ENCODE data around the gene RGS11. TPM values are rescaled to one million over a fixed set of nuclear protein-coding genes. Genes with fewer than 3 reads are reported as not detected.

The RGS11 gene
- total RNA-seq, 1 donor: 0.36 TPM

DNA sequence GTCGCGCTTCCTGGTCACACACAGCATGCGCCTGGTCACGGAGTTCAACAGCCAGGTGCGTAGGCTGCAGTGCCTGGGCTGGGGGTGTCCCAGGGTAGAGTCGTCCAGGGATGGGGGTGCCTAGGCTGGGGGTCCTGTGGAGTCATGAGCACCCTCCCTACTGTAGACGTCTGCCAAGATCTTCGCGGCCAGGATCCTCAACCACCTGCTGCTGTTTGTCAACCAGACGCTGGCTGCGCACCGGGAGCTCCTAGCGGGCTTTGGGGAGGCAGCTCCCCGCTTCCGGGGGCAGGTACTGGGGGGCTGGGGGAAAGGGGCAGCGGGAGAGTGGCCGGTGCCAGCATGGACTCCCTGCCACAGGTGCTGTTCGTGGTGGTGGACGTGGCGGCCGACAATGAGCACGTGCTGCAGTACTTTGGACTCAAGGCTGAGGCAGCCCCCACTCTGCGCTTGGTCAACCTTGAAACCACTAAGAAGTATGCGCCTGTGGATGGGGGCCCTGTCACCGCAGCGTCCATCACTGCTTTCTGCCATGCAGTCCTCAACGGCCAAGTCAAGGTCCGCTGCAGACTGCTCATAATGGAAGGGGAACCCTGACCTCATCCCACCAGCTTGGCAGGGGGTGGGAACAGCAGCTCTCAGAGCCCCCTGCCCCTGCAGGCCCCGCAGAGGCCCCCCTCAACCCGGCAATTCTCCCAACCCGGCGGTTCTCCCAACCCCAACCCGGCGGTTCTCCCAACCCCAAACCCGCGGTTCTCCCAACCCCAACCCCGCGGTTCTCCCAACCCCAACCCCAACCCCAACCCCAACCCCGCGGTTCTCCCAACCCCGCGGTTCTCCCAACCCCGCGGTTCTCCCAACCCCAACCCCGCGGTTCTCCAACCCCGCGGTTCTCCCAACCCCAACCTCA, 9.7 kb upstream of the RGS11 start:
- Histone ChIP-seq H3K27ac (ENCODE audit: low read depth, low read length) (no peak overlapping the region), H3K4me1 (ENCODE audit: insufficient read depth, low read length) (no peaks in the 10 kb centered on the region), H3K4me2 (ENCODE audit: insufficient read depth, low read length) (no peak overlapping the region), H3K79me2 (ENCODE audit: insufficient read depth, low read length) (no peaks in the 10 kb centered on the region), H3K27me3 (ENCODE audit: insufficient read depth, low read length) (peaks cover 10% of the 10 kb centered on the region), H3K4me3 (ENCODE audit: insufficient read depth, low read length) (no peak overlapping the region), H3K36me3 (ENCODE audit: insufficient read depth, low read length) (no peaks in the 10 kb centered on the region), H3K9me3 (ENCODE audit: low read depth, low read length) (no peaks in the 10 kb centered on the region), H4K20me1 (ENCODE audit: insufficient read depth, low read length) (no peaks in the 10 kb centered on the region), H2AFZ (ENCODE audit: low read length) (no peak overlapping the region)
- DNase-seq (ENCODE audit: insufficient read length, low spot score, missing footprints): no peak
- TF ChIP-seq, protein P1, sequence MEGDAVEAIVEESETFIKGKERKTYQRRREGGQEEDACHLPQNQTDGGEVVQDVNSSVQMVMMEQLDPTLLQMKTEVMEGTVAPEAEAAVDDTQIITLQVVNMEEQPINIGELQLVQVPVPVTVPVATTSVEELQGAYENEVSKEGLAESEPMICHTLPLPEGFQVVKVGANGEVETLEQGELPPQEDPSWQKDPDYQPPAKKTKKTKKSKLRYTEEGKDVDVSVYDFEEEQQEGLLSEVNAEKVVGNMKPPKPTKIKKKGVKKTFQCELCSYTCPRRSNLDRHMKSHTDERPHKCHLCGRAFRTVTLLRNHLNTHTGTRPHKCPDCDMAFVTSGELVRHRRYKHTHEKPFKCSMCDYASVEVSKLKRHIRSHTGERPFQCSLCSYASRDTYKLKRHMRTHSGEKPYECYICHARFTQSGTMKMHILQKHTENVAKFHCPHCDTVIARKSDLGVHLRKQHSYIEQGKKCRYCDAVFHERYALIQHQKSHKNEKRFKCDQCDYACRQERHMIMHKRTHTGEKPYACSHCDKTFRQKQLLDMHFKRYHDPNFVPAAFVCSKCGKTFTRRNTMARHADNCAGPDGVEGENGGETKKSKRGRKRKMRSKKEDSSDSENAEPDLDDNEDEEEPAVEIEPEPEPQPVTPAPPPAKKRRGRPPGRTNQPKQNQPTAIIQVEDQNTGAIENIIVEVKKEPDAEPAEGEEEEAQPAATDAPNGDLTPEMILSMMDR (IDR thresholded peaks at IDR 0.05; ENCODE audit: extremely low read depth, low read depth, low read length): no peak

DNA sequence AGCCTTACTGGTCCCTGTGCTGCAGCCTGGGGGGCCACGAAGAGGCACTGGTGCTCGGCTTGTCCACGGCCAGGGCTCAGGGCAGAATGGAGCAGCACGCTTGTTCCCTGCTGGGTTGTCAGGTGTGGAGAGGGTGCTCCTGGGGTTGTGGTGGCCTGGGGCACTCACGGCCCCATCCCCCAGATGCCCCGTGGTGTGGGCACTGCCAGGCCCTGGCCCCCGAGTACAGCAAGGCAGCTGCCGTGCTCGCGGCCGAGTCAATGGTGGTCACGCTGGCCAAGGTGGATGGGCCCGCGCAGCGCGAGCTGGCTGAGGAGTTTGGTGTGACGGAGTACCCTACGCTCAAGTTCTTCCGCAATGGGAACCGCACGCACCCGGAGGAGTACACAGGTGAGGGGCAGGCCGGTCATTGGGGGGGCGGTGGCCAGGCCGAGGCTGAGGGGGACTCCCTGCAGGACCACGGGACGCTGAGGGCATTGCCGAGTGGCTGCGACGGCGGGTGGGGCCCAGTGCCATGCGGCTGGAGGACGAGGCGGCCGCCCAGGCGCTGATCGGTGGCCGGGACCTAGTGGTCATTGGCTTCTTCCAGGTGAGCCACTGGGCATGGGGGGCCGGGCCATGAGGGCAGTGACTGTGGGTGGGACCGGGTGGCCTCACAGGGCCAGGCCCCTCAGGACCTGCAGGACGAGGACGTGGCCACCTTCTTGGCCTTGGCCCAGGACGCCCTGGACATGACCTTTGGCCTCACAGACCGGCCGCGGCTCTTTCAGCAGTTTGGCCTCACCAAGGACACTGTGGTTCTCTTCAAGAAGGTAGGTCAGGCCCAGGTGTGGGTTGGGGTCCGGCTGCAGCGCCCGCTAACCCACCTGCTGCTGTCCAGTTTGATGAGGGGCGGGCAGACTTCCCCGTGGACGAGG, 8.7 kb upstream of the RGS11 start:
- H4K20me1 ChIP-seq (ENCODE audit: insufficient read depth, low read length): no peaks in the 10 kb centered on the region
- H3K27ac ChIP-seq (ENCODE audit: low read depth, low read length): no peak overlapping the region
- H2AFZ ChIP-seq (ENCODE audit: low read length): no peak overlapping the region
- no peak overlapping the region for H3K4me2 ChIP-seq (ENCODE audit: insufficient read depth, low read length)
- TF ChIP-seq, protein P1 (IDR thresholded peaks at IDR 0.05; ENCODE audit: extremely low read depth, low read depth, low read length): no peak
- H3K4me3 ChIP-seq (ENCODE audit: insufficient read depth, low read length): no peak overlapping the region
- no peaks in the 10 kb centered on the region for H3K79me2 ChIP-seq (ENCODE audit: insufficient read depth, low read length)
- H3K4me1 ChIP-seq (ENCODE audit: insufficient read depth, low read length): no peaks in the 10 kb centered on the region
- H3K27me3 ChIP-seq (ENCODE audit: insufficient read depth, low read length): peaks cover 13% of the 10 kb centered on the region
- no peaks in the 10 kb centered on the region for H3K36me3 ChIP-seq (ENCODE audit: insufficient read depth, low read length)
- peak; percentile 92 for DNase-seq (ENCODE audit: insufficient read length, low spot score, missing footprints)
- no peaks in the 10 kb centered on the region for H3K9me3 ChIP-seq (ENCODE audit: low read depth, low read length)

DNA sequence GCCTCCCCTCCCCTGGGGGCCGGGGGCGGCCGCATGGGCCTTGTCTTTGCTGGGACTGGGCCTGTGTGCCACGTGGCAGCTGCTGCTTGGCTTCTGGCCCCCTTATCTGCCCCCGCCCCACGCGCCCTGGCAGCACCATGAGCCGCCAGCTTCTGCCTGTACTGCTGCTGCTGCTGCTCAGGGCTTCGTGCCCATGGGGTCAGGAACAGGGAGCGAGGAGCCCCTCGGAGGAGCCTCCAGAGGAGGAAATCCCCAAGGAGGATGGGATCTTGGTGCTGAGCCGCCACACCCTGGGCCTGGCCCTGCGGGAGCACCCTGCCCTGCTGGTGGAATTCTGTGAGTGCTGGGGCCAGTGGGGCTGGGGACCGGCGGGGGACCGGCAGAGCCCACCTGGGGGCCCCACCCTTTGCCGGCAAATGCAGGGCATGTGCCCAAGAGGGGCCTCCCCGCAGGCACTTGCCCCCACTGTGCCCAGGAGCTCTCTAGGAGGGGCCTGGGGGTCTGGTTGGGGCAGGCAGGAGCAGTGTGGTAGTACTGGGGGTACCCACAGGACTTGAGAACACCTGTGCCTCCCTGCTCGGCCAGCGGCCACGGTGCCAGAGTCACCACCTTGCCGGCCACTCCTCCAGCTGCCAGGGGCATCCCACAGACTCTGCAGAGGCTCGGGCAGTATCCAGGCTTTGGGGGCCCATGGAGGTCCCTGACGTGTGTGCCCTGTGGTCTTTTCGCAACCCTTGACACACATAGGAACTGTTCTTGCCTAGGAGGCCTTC, 7.5 kb upstream of the RGS11 start, which contains the start of gene PDIA2:
TSS of gene PDIA2 (plus strand) at position 132 of the 773 bp plus-strand sequence. CDS start at position 138, 6 bp downstream.
- Histone ChIP-seq H3K79me2 (ENCODE audit: insufficient read depth, low read length) (no peaks in the 10 kb centered on the region), H2AFZ (ENCODE audit: low read length) (no peak within 1 kb of the TSS), H3K4me3 (ENCODE audit: insufficient read depth, low read length) (no peak within 1 kb of the TSS), H3K27ac (ENCODE audit: low read depth, low read length) (no peak within 1 kb of the TSS), H3K36me3 (ENCODE audit: insufficient read depth, low read length) (no peaks in the 10 kb centered on the region), H3K9me3 (ENCODE audit: low read depth, low read length) (no peaks in the 10 kb centered on the region), H3K4me2 (ENCODE audit: insufficient read depth, low read length) (no peak within 1 kb of the TSS), H3K4me1 (ENCODE audit: insufficient read depth, low read length) (no peaks in the 10 kb centered on the region), H4K20me1 (ENCODE audit: insufficient read depth, low read length) (no peaks in the 10 kb centered on the region), H3K27me3 (ENCODE audit: insufficient read depth, low read length) (peaks cover 17% of the 10 kb centered on the region)
- TF ChIP-seq, protein P1 (IDR thresholded peaks at IDR 0.05; ENCODE audit: extremely low read depth, low read depth, low read length): no peak
- DNase-seq (ENCODE audit: insufficient read length, low spot score, missing footprints): peak; percentile 94
